HPDE6-E6E7 (cell line): ENCODE measurements around the gene JAKMIP2.

Experiments
- DNase-seq: peaks from one replicate; pipeline ENCODE4 v3.0.0; 2011; ENCODE audit warnings: missing footprints; ENCODE audit errors: extremely low spot score

JAKMIP2 gene

GRCh38 chr5:147697380-147697779 is 85.1 kb downstream of the JAKMIP2 start:
- no peak for DNase-seq

GRCh38 chr5:147694772-147695171 is 87.8 kb downstream of the JAKMIP2 start:
- DNase-seq: no peak

GRCh38 chr5:147693233-147693632 is 89.3 kb downstream of the JAKMIP2 start:
- no peak for DNase-seq

- no peak for DNase-seq
These were observed 91.4 kb downstream of the JAKMIP2 start for GRCh38 chr5:147691130-147691529.

- peak; percentile 42 for DNase-seq
These were observed 91.9 kb downstream of the JAKMIP2 start for GRCh38 chr5:147690595-147690994.

GRCh38 chr5:147689426-147689825 is 93.1 kb downstream of the JAKMIP2 start:
- no peak for DNase-seq

GRCh38 chr5:147688656-147689356 is 93.7 kb downstream of the JAKMIP2 start:
- no peak for DNase-seq

GRCh38 chr5:147687118-147687517 is 95.4 kb downstream of the JAKMIP2 start:
- no peak for DNase-seq

GRCh38 chr5:147686421-147686820 is 96.1 kb downstream of the JAKMIP2 start:
- DNase-seq: no peak

- DNase-seq: no peak
These were observed 96.5 kb downstream of the JAKMIP2 start for GRCh38 chr5:147685993-147686392.

GRCh38 chr5:147675168-147675567 is 107.4 kb downstream of the JAKMIP2 start:
- no peak for DNase-seq

GRCh38 chr5:147674411-147674810 is 108.1 kb downstream of the JAKMIP2 start:
- DNase-seq: no peak

GRCh38 chr5:147673791-147674190 is 108.7 kb downstream of the JAKMIP2 start:
- no peak for DNase-seq

GRCh38 chr5:147673266-147673665 is 109.3 kb downstream of the JAKMIP2 start:
- no peak for DNase-seq

- no peak for DNase-seq
These were observed 111.2 kb downstream of the JAKMIP2 start for GRCh38 chr5:147671365-147671764.

- no peak for DNase-seq
These were observed 111.7 kb downstream of the JAKMIP2 start for GRCh38 chr5:147670815-147671214.

GRCh38 chr5:147669169-147669869 is 113.2 kb downstream of the JAKMIP2 start:
- no peak for DNase-seq

- DNase-seq: no peak
These were observed 114.1 kb downstream of the JAKMIP2 start for GRCh38 chr5:147668385-147668784.

GRCh38 chr5:147667363-147667762 is 115.2 kb downstream of the JAKMIP2 start:
- no peak for DNase-seq

GRCh38 chr5:147666419-147666818 is 116.1 kb downstream of the JAKMIP2 start:
- DNase-seq: no peak

- DNase-seq: no peak
These were observed 121.0 kb downstream of the JAKMIP2 start for GRCh38 chr5:147661541-147661940.

- DNase-seq: no peak
These were observed 123.2 kb downstream of the JAKMIP2 start for GRCh38 chr5:147659166-147659929.
